Middle frontal gyrus (tissue), 1 donor: Measurements from ENCODE around the gene SCFD1.
A peak's percentile ranks its signal among the peaks of the same experiment; 100 is the strongest.
"Not testable (repeated sequence)": the region's sequence is repeated elsewhere in the genome, so short reads cannot be mapped to it uniquely, and the experiment has no call there.

ENCODE experiments used
- DNase-seq: peaks from one replicate; pipeline ENCODE4 v3.0.0-alpha.2; 2015; ENCODE audit warnings: low spot score; ENCODE audit errors: extremely low spot score

SCFD1 gene

DNA sequence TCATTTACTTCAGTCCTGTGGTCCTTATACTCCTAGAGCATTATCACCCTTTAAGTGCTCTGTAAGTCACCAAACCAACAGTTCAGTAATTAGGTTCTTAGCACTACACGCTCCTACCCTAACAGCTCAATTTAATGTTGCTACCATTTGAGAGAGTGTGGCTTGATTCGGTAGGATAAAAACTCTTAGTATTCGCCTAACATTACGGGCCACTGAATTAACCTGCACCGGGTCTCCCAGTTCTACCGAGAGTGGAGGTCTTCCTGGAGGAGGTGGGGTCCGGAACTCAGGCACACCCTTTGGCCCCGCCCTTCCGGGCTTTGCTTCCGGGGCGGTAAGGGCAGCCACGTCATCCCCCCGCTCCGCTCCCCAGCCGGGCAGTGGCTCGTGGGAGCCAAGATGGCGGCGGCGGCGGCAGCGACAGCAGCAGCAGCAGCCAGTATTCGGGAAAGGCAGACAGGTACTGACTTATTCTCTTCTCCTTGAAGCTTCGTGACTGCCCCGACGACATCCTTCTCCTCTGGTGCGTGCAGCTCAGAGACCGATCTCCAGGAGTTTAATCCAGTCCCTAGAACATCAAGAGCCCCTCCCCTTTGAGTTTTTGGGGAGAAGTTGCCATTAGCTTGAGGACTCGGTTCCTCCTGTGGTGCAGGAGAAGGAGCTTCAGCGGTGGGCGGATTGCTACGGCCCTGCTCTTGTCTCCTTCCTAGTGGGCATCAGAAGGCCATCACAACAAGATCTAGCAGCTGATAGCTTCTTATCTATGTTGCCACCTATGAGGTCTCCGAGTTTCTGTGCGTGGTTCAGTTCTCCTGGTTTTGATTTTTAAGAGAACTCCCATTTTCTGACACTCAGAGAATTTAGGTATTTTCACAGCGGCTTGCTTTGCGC, at the start of gene SCFD1:
Gene SCFD1 (plus strand): TSS at position 380 of the 891 bp plus-strand sequence. CDS start 20 bp downstream, at position 400.
- peak; percentile 94 for DNase-seq

DNA sequence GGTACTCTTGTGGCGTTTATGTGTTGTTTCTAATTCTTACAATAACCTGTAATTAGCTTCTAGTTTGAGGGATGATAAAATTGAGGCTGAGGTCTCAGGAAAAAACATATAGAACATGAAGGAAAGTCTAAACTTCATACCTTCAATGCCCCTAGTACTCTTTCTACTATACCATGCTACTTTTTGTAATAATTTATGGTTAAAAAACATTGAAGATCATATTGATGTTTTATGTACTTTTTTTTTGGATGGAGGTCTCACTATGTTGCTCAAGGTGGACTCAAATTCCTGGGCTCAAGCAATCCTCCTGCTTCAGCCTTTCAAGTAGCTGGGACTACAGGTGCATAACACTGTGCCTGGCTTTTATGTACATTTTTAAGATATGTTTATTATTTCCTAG, 49.3 kb upstream of the SCFD1 start:
- no peak for DNase-seq

DNA sequence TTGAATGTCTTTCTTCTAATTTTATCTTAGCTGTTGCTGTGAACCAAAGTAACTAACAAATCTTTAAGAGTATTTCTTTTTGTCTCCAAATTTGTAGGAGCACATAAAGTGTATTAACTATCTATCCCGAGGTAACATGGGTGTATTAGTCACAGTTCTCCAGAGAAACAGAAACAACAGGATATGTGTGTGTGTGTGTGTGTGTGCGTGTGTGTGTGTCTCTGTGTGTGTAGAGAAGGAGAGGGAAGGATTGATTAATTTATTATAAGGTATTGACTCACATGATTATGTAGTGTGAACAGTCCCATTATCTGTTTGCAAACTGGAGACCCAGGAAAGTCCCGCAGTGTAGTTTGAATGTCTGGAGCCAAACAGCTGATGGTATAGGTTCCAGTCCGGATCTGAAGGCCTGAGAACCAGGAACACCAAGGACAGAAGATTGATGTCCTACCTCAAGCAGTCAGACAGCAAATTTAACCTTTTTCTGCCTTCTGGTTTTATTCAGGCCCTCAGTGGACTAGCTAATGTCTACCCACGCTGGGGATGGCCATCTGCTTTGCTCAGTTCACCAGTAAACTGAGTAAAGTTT, 48.8 kb upstream of the SCFD1 start:
- no peak for DNase-seq

- DNase-seq, result no peak
Measured at GRCh38 chr14:30573966-30574365, 48.2 kb upstream of the SCFD1 start.

DNA sequence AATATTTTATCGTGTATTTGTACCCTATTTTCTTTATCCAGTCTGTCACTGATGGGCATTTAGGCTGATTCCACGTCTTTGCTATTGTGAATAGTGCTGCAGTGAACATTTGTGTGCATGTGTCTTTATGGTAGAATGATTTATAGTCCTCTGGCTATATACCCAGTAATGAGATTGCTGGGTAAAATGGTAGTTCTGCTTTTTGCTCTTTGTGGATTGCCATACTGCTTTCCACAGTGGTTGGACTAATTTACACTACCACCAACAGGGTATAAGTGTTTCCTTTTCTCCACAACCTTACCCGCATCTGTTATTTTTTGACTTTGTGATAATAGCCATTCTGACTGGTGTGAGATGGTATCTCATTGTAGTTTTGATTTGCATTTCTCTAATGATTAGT, 47.3 kb upstream of the SCFD1 start:
- not testable (repeated sequence) for DNase-seq

DNA sequence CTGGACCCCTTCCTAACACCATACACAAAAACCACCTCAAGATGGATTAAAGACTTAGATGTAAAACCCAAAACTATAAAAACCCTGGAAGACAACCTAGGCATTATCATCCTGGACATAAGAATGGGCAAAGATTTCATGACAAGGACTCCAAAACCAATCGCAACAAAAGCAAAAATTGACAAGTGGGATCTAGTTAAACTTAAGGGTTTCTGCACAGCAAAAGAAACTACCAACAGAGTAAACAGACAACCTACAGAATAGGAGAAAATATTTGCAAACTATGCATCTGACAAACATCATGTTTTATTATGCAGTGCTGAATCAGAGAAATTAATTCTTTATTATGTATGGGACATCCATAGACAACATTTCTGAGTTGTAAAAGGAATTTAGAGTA, 45.8 kb upstream of the SCFD1 start:
- DNase-seq, result not testable (repeated sequence)

- no peak for DNase-seq
Measured at GRCh38 chr14:30580616-30581282, 41.4 kb upstream of the SCFD1 start.

GRCh38 chr14:30581283-30581625, 40.9 kb upstream of the SCFD1 start:
- DNase-seq, result no peak

DNA sequence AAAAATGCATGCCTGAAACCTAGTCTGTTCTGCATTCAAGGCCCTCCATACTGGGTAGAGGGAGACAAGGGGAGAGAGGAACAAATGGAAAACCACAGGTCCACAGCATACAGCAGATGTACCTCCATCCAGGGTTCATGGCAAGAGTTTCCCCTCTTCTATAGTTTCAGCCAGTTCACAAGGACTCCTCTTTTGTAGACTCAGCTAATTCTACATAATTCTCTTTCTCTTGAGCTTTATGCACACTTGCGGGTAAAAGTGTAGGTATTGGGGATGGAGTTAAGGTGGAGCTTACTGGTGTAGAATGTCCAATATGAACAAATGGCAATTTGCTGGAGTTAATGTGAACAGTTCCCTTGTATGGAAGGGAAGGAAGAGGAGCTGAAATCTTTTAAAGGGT, 39.7 kb upstream of the SCFD1 start:
- DNase-seq, result no peak

DNA sequence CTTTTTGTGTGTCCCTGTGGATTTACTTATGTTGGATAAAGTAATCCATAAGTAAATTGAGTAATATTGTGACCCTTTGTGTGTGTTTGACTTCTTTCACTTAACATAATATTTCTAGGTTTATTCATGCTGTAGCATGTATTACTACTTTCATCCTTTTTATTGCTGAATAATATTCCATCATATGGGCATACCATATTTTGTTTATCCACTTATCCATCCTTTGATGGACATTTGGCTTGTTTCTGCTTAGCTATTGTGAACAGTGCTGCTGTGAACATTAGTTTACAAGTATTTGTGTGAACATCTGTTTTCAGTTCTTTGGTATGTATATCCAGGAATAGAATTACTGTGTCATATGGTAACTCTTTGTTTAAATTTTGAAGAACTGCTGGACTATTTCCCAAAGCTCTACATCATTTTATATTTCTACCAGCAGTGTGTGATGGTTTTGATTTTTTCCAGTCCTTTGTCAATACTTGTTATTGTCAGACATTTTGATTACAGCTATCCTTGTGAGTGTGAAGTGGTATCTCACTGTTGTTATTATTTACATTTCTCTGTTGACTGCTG, 38.0 kb upstream of the SCFD1 start:
- DNase-seq, result no peak

DNA sequence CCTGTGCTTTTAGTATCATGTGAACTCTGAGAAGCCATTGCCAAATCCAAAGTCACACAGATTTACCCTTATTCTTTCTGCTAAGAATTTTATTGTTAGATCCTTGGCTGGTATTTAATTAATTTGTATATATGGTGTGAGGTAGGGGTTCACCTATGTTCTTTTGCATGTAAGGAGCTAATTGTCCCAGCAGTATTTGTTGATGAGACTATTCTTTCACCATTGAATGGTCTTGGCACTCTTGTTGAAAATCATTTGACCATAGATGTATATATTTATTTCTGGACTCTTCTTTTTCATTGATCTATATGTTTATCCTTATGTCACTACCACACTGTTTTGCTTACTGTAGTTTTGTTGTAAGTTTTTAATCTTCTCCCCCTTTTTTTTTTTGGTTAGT, 36.9 kb upstream of the SCFD1 start:
- no peak for DNase-seq

DNA sequence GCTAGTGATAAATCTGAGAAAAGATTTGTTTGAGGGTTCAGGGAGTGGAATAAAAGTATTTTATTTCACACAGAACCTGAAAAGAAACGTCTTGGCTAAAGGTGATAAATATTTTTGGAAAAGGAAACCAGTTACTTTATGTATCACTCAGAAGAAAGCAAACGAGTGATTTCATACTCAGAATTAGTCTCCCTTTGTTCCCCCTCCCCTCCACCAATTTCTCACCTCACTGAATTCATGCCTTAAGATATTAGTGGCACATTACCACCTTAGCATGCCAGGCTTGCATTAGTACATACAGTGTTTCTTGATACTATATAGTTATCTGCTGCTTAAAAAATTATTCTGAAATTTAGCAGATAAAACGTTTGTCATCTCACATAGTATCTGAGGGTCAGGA, 35.0 kb upstream of the SCFD1 start:
- DNase-seq, result no peak

GRCh38 chr14:30588873-30589272, 33.2 kb upstream of the SCFD1 start:
- DNase-seq, result no peak

- no peak for DNase-seq
Measured at GRCh38 chr14:30596935-30597334, 25.2 kb upstream of the SCFD1 start.

DNA sequence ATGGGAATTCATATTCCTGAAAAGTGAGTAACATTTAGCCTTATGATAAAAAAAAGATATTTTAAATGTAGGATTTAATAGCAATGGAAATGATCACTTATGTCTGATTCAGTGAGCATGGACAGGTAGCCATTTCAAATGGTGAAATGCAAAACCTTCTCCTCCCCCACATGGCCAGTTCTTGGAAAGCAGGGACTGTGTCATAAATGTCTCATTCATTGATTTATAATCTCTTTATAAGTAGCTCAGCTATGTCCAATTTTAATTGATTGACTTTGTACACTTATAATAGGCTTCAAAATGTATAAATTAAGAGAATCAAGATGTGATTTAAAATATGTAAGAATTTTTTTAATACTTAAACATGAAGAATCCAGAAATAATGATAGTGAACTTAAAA, 24.6 kb upstream of the SCFD1 start:
- no peak for DNase-seq

DNA sequence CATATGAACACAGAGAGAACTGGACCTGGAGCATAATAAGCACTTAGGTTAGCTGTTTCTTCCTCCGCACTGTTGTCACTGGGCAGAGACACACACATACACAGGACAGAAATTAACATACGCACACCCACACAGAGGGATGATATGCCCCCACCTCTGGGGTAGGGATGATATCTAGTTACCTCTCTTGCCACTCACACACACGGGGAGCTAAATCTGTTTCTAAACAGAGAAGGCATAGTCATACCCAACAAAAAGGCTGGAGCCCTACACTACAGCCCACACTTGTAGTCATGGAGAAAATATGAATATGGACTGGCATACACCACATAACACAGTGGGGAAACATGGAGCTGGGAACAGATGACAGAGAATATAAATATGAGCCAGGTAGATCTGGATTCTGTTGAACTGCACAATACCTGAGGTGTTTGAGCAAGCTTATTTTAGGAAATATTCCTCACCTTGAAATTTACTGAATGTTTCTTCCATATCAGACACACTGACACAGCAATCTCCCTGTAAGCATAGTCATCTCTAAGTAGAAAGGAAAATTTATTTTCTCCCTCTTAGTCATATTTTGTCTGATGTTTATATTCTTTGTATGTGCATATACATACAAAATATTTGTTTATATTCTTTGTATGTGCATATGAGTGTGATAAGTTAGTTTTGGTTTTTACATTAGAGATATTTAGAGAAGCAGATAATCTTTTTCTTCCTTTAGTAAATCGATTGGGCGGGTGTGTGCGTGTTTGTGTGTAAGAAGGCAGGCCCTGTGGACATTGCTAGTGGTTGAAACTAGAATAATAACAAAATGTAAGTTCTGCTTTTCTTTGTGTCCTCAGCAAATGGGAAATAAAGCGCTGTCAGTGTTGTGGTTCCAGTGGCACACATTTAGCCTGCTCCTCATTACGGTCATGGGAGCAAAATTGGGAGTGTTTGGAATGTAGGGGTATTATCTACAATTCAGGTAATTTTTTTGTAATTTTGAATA, 20.9 kb upstream of the SCFD1 start:
- DNase-seq, result no peak

DNA sequence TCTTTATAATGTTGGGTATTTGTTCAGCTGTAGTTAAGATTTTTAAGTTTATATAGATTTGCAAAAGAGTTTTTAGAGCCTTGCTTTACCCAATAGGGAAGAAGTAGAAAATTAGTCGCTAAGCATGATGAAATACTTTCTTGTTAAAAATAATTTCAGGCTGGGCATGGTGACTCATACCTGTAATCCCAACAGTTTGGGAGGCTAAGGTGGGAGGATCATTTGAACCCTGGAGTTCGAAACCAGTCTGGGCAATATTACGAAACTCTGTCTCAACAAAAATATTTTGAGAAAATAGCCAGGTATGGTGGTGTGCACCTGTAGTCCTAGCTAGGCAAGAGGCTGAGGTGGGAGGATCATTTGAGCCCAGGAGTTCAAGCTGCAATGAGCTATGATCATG, 18.7 kb upstream of the SCFD1 start:
- DNase-seq, result no peak

DNA sequence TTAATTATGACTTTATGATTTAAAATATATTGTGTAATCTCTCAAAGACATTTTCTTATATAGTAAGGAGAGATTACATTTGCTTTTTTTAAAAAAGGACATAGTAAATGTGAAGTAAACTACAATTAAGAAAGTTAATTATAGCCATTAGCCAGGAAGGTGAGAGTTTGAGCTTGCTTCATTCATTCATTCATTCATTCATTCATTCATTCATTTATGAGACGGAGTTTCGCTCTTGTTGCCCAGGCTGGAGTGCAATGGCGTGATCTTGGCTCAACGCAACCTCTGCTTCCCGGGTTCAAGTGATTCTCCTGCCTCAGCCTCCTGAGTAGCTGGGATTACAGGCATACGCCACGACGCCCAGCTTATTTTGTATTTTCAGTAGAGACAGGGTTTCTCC, 17.4 kb upstream of the SCFD1 start:
- not testable (repeated sequence) for DNase-seq

DNA sequence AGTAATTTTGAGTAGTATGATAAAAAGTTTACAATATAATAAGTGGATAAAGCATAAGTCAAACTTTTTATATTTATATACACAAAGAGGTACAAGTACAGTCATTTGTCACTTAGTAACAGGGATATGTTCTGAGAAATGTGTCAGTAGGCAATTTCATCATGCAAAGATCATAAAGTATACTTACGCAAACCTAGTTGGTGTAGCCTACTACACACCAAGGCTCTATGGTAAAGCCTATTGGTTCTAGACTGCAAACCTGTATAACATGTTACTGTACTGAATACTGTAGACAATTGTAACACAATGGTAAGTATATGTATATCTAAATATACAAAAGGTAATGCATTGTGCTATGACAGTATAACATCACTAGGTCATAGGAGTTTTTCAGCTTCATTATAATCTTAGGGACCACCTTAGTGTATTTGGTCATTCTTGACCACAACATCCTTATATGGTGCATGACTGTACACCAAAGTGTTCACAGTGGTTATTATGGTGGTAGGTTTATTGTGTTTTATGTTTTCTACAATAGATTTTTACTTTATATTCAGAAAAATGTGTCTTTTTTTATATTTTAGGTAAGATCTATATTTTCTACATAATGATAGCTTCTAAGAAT, 14.9 kb upstream of the SCFD1 start:
- no peak for DNase-seq

GRCh38 chr14:30608533-30609006, 13.5 kb upstream of the SCFD1 start:
- no peak for DNase-seq
